Stimulated activated CD4-positive, alpha-beta T cell treated with anti-CD3 and anti-CD28 coated beads, Interleukin-4, amount 100 ng/mL, for 48 hours (primary cell): ENCODE data around the gene PRMT6.
"Not testable (repeated sequence)": the region's sequence is repeated elsewhere in the genome, so short reads cannot be mapped to it uniquely, and the experiment has no call there.

Experiments used
- DNase-seq, 2 donors: peaks; one replicate each; pipeline ENCODE4 v3.0.0-alpha.2; 2020; ENCODE audit warnings: low read depth in 2 of 2

The PRMT6 gene

GRCh38 chr1:107093395-107093794, 36.9 kb downstream of the PRMT6 start:
- not testable (repeated sequence) for DNase-seq

GRCh38 chr1:107095647-107096046, 39.2 kb downstream of the PRMT6 start:
- no peak for DNase-seq

GRCh38 chr1:107096690-107097089, 40.2 kb downstream of the PRMT6 start:
- no peak for DNase-seq

GRCh38 chr1:107098961-107099360, 42.5 kb downstream of the PRMT6 start:
- DNase-seq = no peak

GRCh38 chr1:107100331-107100984, 44.0 kb downstream of the PRMT6 start:
- DNase-seq = no peak

GRCh38 chr1:107105914-107106313, 49.4 kb downstream of the PRMT6 start:
- no peak for DNase-seq
